ENCODE data around the gene PARP1.
"Not testable (repeated sequence)": the region's sequence is repeated elsewhere in the genome, so short reads cannot be mapped to it uniquely, and the experiment has no call there.

Gene PARP1

GRCh38 chr1:226443033-226443432, 35.1 kb upstream of the PARP1 start:
- H3K27me3 ChIP-seq (ENCODE audit: control insufficient read depth, insufficient read depth, low read length): no peaks in the 10 kb centered on the region
- H3K4me3 ChIP-seq (ENCODE audit: low read length): no peak overlapping the region
- H3K9me3 ChIP-seq (ENCODE audit: control insufficient read depth, low read depth, low read length): no peaks in the 10 kb centered on the region
- no peaks in the 10 kb centered on the region for H3K36me3 ChIP-seq (ENCODE audit: control insufficient read depth, low read depth, low read length)
- H3K27ac ChIP-seq (ENCODE audit: low read length): no peak overlapping the region
- H3K9ac ChIP-seq (ENCODE audit: low read length): no peak overlapping the region
- H3K4me1 ChIP-seq (ENCODE audit: control insufficient read depth, low read depth, low read length): peaks cover 3% of the 10 kb centered on the region

DNA sequence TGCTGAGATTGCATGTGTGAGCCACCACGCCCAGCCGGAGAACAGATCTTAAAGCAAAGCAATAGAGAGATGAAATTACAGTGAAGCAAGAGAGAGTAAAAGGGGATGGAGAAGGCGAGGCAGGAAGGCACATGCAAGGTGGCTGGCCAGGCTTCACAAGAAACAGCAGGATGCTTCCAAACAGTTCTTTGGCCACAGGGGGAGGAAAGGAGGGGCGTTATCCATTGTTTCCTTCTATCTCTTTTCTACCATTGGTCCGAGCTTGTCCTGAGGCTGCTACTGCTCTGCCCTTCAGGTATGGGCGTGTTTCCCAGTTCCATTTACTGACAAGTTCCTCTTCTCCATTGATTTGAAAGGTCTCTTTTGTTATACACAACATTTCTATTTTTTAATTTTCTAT, 33.7 kb upstream of the PARP1 start:
- Histone ChIP-seq H3K27me3 (ENCODE audit: control insufficient read depth, insufficient read depth, low read length) (no peaks in the 10 kb centered on the region), H3K9ac (ENCODE audit: low read length) (no peak overlapping the region), H3K4me1 (ENCODE audit: control insufficient read depth, low read depth, low read length) (peaks cover 3% of the 10 kb centered on the region), H3K36me3 (ENCODE audit: control insufficient read depth, low read depth, low read length) (no peaks in the 10 kb centered on the region), H3K9me3 (ENCODE audit: control insufficient read depth, low read depth, low read length) (no peaks in the 10 kb centered on the region), H3K4me3 (ENCODE audit: low read length) (no peak overlapping the region), H3K27ac (ENCODE audit: low read length) (no peak overlapping the region)

GRCh38 chr1:226440512-226440911, 32.6 kb upstream of the PARP1 start:
- no peak overlapping the region for H3K4me3 ChIP-seq (ENCODE audit: low read length)
- peaks cover 3% of the 10 kb centered on the region for H3K4me1 ChIP-seq (ENCODE audit: control insufficient read depth, low read depth, low read length)
- no peak overlapping the region for H3K9ac ChIP-seq (ENCODE audit: low read length)
- H3K27me3 ChIP-seq (ENCODE audit: control insufficient read depth, insufficient read depth, low read length): no peaks in the 10 kb centered on the region
- H3K9me3 ChIP-seq (ENCODE audit: control insufficient read depth, low read depth, low read length): no peaks in the 10 kb centered on the region
- H3K36me3 ChIP-seq (ENCODE audit: control insufficient read depth, low read depth, low read length): no peaks in the 10 kb centered on the region
- H3K27ac ChIP-seq (ENCODE audit: low read length): no peak overlapping the region

DNA sequence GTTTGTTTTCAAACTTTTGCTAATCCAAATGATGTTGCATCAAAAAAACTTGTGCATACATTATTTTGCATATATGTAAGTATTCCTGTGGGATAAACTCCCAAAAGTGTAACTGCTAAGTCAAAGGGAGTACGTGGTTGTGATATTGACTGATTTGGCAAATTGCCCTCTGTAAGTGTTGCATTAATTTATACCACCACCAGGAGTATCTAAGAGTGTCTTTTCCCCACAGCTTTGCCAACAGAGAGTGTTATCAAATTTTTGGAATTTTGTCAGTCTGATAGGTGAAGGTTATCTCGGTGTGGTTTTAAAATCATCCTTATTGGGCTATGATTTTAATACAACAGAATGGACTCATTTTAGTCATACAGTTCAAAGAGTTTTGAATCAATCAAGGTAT, 30.1 kb upstream of the PARP1 start:
- Histone ChIP-seq H3K4me1 (ENCODE audit: control insufficient read depth, low read depth, low read length) (no peaks in the 10 kb centered on the region), H3K9me3 (ENCODE audit: control insufficient read depth, low read depth, low read length) (no peaks in the 10 kb centered on the region), H3K27ac (ENCODE audit: low read length) (no peak overlapping the region)

GRCh38 chr1:226436855-226437491, 29.1 kb upstream of the PARP1 start:
- no peaks in the 10 kb centered on the region for H3K4me1 ChIP-seq (ENCODE audit: control insufficient read depth, low read depth, low read length)
- no peak overlapping the region for H3K9ac ChIP-seq (ENCODE audit: low read length)
- no peak overlapping the region for H3K27ac ChIP-seq (ENCODE audit: low read length)

More for the DNA sequence above, 30.1 kb upstream of the PARP1 start:
- Histone ChIP-seq H3K9ac (ENCODE audit: low read length) (no peak overlapping the region), H3K4me3 (ENCODE audit: low read length) (no peak overlapping the region), H3K36me3 (ENCODE audit: control insufficient read depth, low read depth, low read length) (no peaks in the 10 kb centered on the region), H3K27me3 (ENCODE audit: control insufficient read depth, insufficient read depth, low read length) (no peaks in the 10 kb centered on the region)

DNA sequence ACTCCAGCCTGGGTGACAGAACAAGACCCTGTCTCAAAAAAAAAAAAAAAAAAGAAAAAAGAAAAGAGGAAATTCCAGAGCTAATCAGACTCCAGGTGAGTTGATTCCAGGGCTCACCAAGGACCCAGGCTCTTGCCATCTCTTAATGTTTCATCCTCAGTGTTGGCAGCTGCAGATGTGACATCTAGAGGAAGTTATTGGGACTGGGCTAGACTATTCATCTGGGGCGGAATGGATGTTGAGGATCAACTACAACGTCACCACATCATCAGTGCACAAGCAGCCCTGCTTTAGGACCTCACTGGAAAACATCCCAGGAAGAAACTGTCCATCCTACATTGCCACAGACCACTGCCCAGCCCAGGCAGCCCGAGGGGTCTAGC, 28.6 kb upstream of the PARP1 start:
- H3K27me3 ChIP-seq (ENCODE audit: control insufficient read depth, insufficient read depth, low read length): no peaks in the 10 kb centered on the region
- H3K27ac ChIP-seq (ENCODE audit: low read length): no peak overlapping the region
- no peaks in the 10 kb centered on the region for H3K4me1 ChIP-seq (ENCODE audit: control insufficient read depth, low read depth, low read length)
- no peaks in the 10 kb centered on the region for H3K36me3 ChIP-seq (ENCODE audit: control insufficient read depth, low read depth, low read length)
- no peaks in the 10 kb centered on the region for H3K9me3 ChIP-seq (ENCODE audit: control insufficient read depth, low read depth, low read length)
- H3K9ac ChIP-seq (ENCODE audit: low read length): no peak overlapping the region
- no peak overlapping the region for H3K4me3 ChIP-seq (ENCODE audit: low read length)

More at GRCh38 chr1:226436855-226437491, 29.1 kb upstream of the PARP1 start:
- Histone ChIP-seq H3K4me3 (ENCODE audit: low read length) (no peak overlapping the region), H3K27me3 (ENCODE audit: control insufficient read depth, insufficient read depth, low read length) (no peaks in the 10 kb centered on the region), H3K36me3 (ENCODE audit: control insufficient read depth, low read depth, low read length) (no peaks in the 10 kb centered on the region), H3K9me3 (ENCODE audit: control insufficient read depth, low read depth, low read length) (no peaks in the 10 kb centered on the region)

- Histone ChIP-seq H3K4me1 (ENCODE audit: control insufficient read depth, low read depth, low read length) (peaks cover 6% of the 10 kb centered on the region), H3K4me3 (ENCODE audit: low read length) (no peak overlapping the region)
These were observed 25.4 kb upstream of the PARP1 start for GRCh38 chr1:226433341-226433720.

DNA sequence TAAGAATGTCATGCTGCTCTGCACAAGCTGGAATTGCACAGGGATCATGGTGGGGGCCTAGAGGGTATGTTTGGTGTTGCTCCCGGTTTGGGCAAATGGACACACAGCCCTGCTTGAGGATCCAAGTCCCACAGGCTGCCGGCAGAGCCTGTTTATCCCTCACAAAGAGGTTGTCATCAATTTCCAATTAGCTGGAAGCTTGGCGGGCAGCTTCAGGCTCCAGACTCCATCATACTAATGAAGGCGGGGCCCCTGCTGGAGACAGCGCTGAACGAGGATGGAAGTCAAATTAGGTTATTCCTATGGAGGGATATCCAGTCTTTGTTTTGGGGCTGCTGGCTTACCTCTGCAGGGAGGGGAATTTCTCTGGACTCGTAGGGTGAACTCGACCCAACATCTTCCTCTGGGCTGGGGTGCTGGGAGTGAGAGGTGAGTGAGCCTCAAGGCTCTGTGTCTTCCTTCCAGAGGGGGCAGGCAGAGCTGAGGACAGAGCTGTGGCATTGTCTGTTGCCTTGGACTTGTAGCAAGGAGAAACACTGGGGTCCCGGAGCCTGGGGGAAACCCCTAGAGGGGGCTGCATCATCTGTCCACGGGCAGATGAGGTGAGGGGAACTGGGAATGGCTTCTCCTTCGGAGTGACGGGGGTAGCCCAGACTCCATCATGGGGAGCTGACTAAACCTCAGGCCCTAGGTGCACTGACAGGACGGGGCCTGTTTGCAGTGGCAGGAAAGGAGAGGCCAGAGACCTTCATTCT, 24.9 kb upstream of the PARP1 start:
- Histone ChIP-seq H3K9me3 (ENCODE audit: control insufficient read depth, low read depth, low read length) (no peaks in the 10 kb centered on the region), H3K27ac (ENCODE audit: low read length) (no peak overlapping the region), H3K9ac (ENCODE audit: low read length) (no peak overlapping the region), H3K36me3 (ENCODE audit: control insufficient read depth, low read depth, low read length) (no peaks in the 10 kb centered on the region), H3K27me3 (ENCODE audit: control insufficient read depth, insufficient read depth, low read length) (no peaks in the 10 kb centered on the region), H3K4me1 (ENCODE audit: control insufficient read depth, low read depth, low read length) (peaks cover 6% of the 10 kb centered on the region), H3K4me3 (ENCODE audit: low read length) (no peak overlapping the region)

More at GRCh38 chr1:226433341-226433720, 25.4 kb upstream of the PARP1 start:
- Histone ChIP-seq H3K36me3 (ENCODE audit: control insufficient read depth, low read depth, low read length) (no peaks in the 10 kb centered on the region), H3K27ac (ENCODE audit: low read length) (no peak overlapping the region), H3K9ac (ENCODE audit: low read length) (no peak overlapping the region), H3K27me3 (ENCODE audit: control insufficient read depth, insufficient read depth, low read length) (no peaks in the 10 kb centered on the region), H3K9me3 (ENCODE audit: control insufficient read depth, low read depth, low read length) (no peaks in the 10 kb centered on the region)

- H3K27me3 ChIP-seq (ENCODE audit: control insufficient read depth, insufficient read depth, low read length); H3K4me3 ChIP-seq (ENCODE audit: low read length); H3K9me3 ChIP-seq (ENCODE audit: control insufficient read depth, low read depth, low read length); H3K36me3 ChIP-seq (ENCODE audit: control insufficient read depth, low read depth, low read length); H3K4me1 ChIP-seq (ENCODE audit: control insufficient read depth, low read depth, low read length); H3K27ac ChIP-seq (ENCODE audit: low read length); H3K9ac ChIP-seq (ENCODE audit: low read length): not testable (repeated sequence)
These were observed 24.0 kb upstream of the PARP1 start for GRCh38 chr1:226431898-226432297.

GRCh38 chr1:226429858-226430715, 22.2 kb upstream of the PARP1 start:
- H3K9me3 ChIP-seq (ENCODE audit: control insufficient read depth, low read depth, low read length): no peaks in the 10 kb centered on the region
- H3K4me1 ChIP-seq (ENCODE audit: control insufficient read depth, low read depth, low read length): peaks cover 6% of the 10 kb centered on the region
- no peak overlapping the region for H3K9ac ChIP-seq (ENCODE audit: low read length)
- no peaks in the 10 kb centered on the region for H3K36me3 ChIP-seq (ENCODE audit: control insufficient read depth, low read depth, low read length)
- no peak overlapping the region for H3K27ac ChIP-seq (ENCODE audit: low read length)
- H3K4me3 ChIP-seq (ENCODE audit: low read length): no peak overlapping the region
- no peaks in the 10 kb centered on the region for H3K27me3 ChIP-seq (ENCODE audit: control insufficient read depth, insufficient read depth, low read length)

DNA sequence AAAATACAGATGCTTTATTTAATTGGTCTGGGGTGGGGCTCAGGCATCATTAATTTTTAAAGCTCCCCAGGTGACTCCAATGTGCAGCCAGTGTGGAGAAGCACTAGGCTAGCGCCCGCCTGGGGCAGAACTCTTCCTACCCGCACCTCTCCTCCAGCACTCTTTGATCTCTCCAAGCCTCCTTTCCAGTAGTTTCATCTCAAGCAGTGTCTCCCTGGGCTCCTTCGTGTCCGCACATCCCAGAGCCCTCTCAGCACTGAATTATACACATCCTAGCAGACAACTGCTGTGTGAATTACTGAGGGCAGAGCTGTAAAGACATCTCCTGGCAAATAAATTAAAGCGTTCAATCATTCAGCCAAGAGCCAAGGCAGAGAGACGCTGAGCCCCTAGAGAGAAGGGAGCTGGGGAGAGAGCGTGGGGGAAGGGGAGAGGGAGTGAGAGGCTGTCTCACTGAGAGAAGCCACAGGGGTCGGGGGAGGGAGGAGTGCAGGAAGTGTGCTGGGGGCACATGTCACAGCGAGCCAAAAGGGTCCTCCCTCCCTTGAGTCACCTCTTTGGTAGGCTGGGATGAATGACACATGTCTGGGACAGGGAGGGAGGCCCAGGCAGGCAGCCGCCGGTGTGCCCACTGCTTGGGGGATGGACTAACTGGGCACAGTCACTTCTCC, 21.0 kb upstream of the PARP1 start:
- no peak overlapping the region for H3K4me3 ChIP-seq (ENCODE audit: low read length)
- no peak overlapping the region for H3K9ac ChIP-seq (ENCODE audit: low read length)
- no peaks in the 10 kb centered on the region for H3K27me3 ChIP-seq (ENCODE audit: control insufficient read depth, insufficient read depth, low read length)
- H3K4me1 ChIP-seq (ENCODE audit: control insufficient read depth, low read depth, low read length): peaks cover 12% of the 10 kb centered on the region
- no peaks in the 10 kb centered on the region for H3K36me3 ChIP-seq (ENCODE audit: control insufficient read depth, low read depth, low read length)
- no peak overlapping the region for H3K27ac ChIP-seq (ENCODE audit: low read length)
- H3K9me3 ChIP-seq (ENCODE audit: control insufficient read depth, low read depth, low read length): no peaks in the 10 kb centered on the region

All from iPS-18a (cell line).